ENCODE measurements around the gene PSMD1. TPM values are rescaled to one million over a fixed set of nuclear protein-coding genes. Genes with fewer than 3 reads are reported as not detected.

PSMD1 gene
- total RNA-seq, 4 donors from 2014 or later: 45.5 to 60.2 (median 56.8) TPM

- Histone ChIP-seq H3K9me3 (no peaks in the 10 kb centered on the region), H3K4me1 (peaks cover 29% of the 10 kb centered on the region), H3K27ac (no peak overlapping the region), H3K27me3 (no peaks in the 10 kb centered on the region), H3K4me3 (no peak overlapping the region), H3K36me3 (no peaks in the 10 kb centered on the region)
- 68% methylated on average over 3 of the region's 3 CpGs for WGBS
- TF ChIP-seq POLR2A (IDR thresholded peaks at IDR 0.05): no peak
- no peak for TF ChIP-seq POLR2AphosphoS5 (IDR thresholded peaks at IDR 0.05)
- TF ChIP-seq EP300 (IDR thresholded peaks at IDR 0.05): no peak
- TF ChIP-seq CTCF (IDR thresholded peaks at IDR 0.05): no peak
- peak; percentile 45 to 54 for DNase-seq (ENCODE audit: low spot score in 2 of 2)
These were observed 144.3 kb downstream of the PSMD1 start for GRCh38 chr2:231200805-231201474.

- no peak for DNase-seq (ENCODE audit: low spot score in 2 of 2)
- H3K4me1 ChIP-seq: peaks cover 29% of the 10 kb centered on the region
- no peaks in the 10 kb centered on the region for H3K27me3 ChIP-seq
- H3K4me3 ChIP-seq: no peak overlapping the region
- TF ChIP-seq POLR2AphosphoS5 (IDR thresholded peaks at IDR 0.05) (no peak), POLR2A (IDR thresholded peaks at IDR 0.05) (no peak), EP300 (IDR thresholded peaks at IDR 0.05) (no peak), CTCF (IDR thresholded peaks at IDR 0.05) (no peak)
- no peaks in the 10 kb centered on the region for H3K36me3 ChIP-seq
- no peaks in the 10 kb centered on the region for H3K9me3 ChIP-seq
- WGBS: 67% methylated on average over 4 of the region's 4 CpGs
- no peak overlapping the region for H3K27ac ChIP-seq
These were observed 144.8 kb downstream of the PSMD1 start for GRCh38 chr2:231201475-231201814.

- DNase-seq (ENCODE audit: low spot score in 2 of 2): peak in 1 of 2 donors; percentile 26
- Histone ChIP-seq H3K27me3 (no peaks in the 10 kb centered on the region), H3K36me3 (no peaks in the 10 kb centered on the region), H3K4me3 (no peak overlapping the region), H3K27ac (no peak overlapping the region), H3K4me1 (peaks cover 23% of the 10 kb centered on the region), H3K9me3 (no peaks in the 10 kb centered on the region)
- TF ChIP-seq CTCF (IDR thresholded peaks at IDR 0.05): no peak
- TF ChIP-seq EP300 (IDR thresholded peaks at IDR 0.05): no peak
- no peak for TF ChIP-seq POLR2A (IDR thresholded peaks at IDR 0.05)
- TF ChIP-seq POLR2AphosphoS5 (IDR thresholded peaks at IDR 0.05): no peak
- 95% methylated on average over 7 of the region's 7 CpGs for WGBS
These were observed 146.4 kb downstream of the PSMD1 start for GRCh38 chr2:231203087-231203486.

GRCh38 chr2:231204146-231204545 is 147.5 kb downstream of the PSMD1 start:
- H3K27me3 ChIP-seq: no peaks in the 10 kb centered on the region
- no peak overlapping the region for H3K4me3 ChIP-seq
- no peaks in the 10 kb centered on the region for H3K36me3 ChIP-seq
- WGBS: 98% methylated on average over 3 of the region's 3 CpGs
- H3K27ac ChIP-seq: no peak overlapping the region
- H3K4me1 ChIP-seq: peaks cover 17% of the 10 kb centered on the region
- peak in 1 of 2 donors; percentile 59 for DNase-seq (ENCODE audit: low spot score in 2 of 2)
- no peaks in the 10 kb centered on the region for H3K9me3 ChIP-seq
- TF ChIP-seq EP300 (IDR thresholded peaks at IDR 0.05): no peak
- no peak for TF ChIP-seq POLR2A (IDR thresholded peaks at IDR 0.05)
- TF ChIP-seq CTCF (IDR thresholded peaks at IDR 0.05): no peak
- no peak for TF ChIP-seq POLR2AphosphoS5 (IDR thresholded peaks at IDR 0.05)

GRCh38 chr2:231204581-231204980 is 147.9 kb downstream of the PSMD1 start:
- Histone ChIP-seq H3K27me3 (no peaks in the 10 kb centered on the region), H3K36me3 (no peaks in the 10 kb centered on the region), H3K4me1 (peaks cover 12% of the 10 kb centered on the region), H3K4me3 (no peak overlapping the region), H3K9me3 (no peaks in the 10 kb centered on the region), H3K27ac (no peak overlapping the region)
- TF ChIP-seq POLR2A (IDR thresholded peaks at IDR 0.05) (no peak), EP300 (IDR thresholded peaks at IDR 0.05) (no peak), POLR2AphosphoS5 (IDR thresholded peaks at IDR 0.05) (no peak)
- DNase-seq (ENCODE audit: low spot score in 2 of 2): peak; percentile 46 to 55
- WGBS: 88% methylated on average over 5 of the region's 5 CpGs

All from suprapubic skin (tissue), 4 donors.